B cell (primary cell): Measurements from ENCODE around the gene ATP8B3. TPM values are rescaled to one million over a fixed set of nuclear protein-coding genes. Genes with fewer than 3 reads are reported as not detected.

Experiments
- ATAC-seq: fragments of 200-7000 bp; cut with Tn5 transposase; one replicate; pipeline ENCODE4 v1.10.0; 2021; ENCODE audit warnings: low read depth, mild to moderate bottlenecking, moderate number of reproducible peaks, moderate library complexity
- CTCF ChIA-PET: fragments of 350-600 bp; sonication (Branson Sonifier 250); formaldehyde crosslinking; loops from one replicate; lab custom pipeline; 2021; ENCODE audit warnings: antibody characterized with exemption, inconsistent platforms; lab: Charles Lee
- POLR2A ChIA-PET: fragments of 350-600 bp; sonication (Branson Sonifier 250); formaldehyde crosslinking; loops from one replicate; lab custom pipeline; 2021; ENCODE audit warnings: antibody characterized with exemption; lab: Charles Lee
- DNase-seq: peaks from one replicate; pipeline ENCODE4 v3.0.0; 2013
- H2AFZ ChIP-seq: 2 replicates; pipeline ENCODE4 v1.6.1; 2012; ENCODE audit warnings: mild to moderate bottlenecking, low read depth, low read length; ENCODE audit not compliant: insufficient read depth, poor library complexity, severe bottlenecking
- H3K27ac ChIP-seq, 2 donors: 1 replicate in 1 of 2; 2 replicates in 1 of 2; pipeline ENCODE4 v1.5.1; 2012 to 2013; ENCODE audit warnings: low read length in 2 of 2, mild to moderate bottlenecking in 2 of 2, moderate library complexity in 1 of 2
- H3K27me3 ChIP-seq, 4 experiments: fragments of 200-600 bp in 1 of 4; sonication (generic) in 1 of 4; replicated peaks in 1 of 4; 1 replicate in 2 of 4; 2 replicates in 2 of 4; pipeline versions ENCODE4 v1.6.1 to v1.7.0; 2013 to 2016; ENCODE audit warnings: low read length in 3 of 4, mild to moderate bottlenecking in 2 of 4, mixed read lengths in 1 of 4, moderate library complexity in 1 of 4; ENCODE audit not compliant: insufficient read depth in 4 of 4, control insufficient read depth in 3 of 4; ENCODE audit errors: control extremely low read depth in 1 of 4
- H3K36me3 ChIP-seq, 2 experiments: replicated peaks in 1 of 2; 1 replicate in 1 of 2; 2 replicates in 1 of 2; pipeline versions ENCODE4 v1.6.1 to v1.7.1; 2013; ENCODE audit warnings: low read length in 1 of 2; ENCODE audit not compliant: insufficient read depth in 2 of 2, control insufficient read depth in 1 of 2; ENCODE audit errors: control extremely low read depth in 1 of 2, extremely low read depth in 1 of 2
- H3K4me1 ChIP-seq, 2 donors: fragments of 200-600 bp in 1 of 2; sonication (generic) in 1 of 2; 1 replicate in 1 of 2; 2 replicates in 1 of 2; pipeline versions ENCODE4 v1.5.1 to v1.6.1; 2013 to 2017; ENCODE audit warnings: low read length in 2 of 2; ENCODE audit not compliant: control insufficient read depth in 2 of 2, insufficient read depth in 2 of 2
- H3K4me2 ChIP-seq: replicated peaks from 2 replicates; pipeline ENCODE3; 2012; ENCODE audit warnings: mild to moderate bottlenecking, low read depth, low read length; ENCODE audit not compliant: poor library complexity, severe bottlenecking
- H3K4me3 ChIP-seq, 5 experiments: fragments of 200-600 bp in 1 of 5; sonication (generic) in 1 of 5; 1 replicate in 3 of 5; 2 replicates in 2 of 5; pipeline versions ENCODE4 v1.5.1 to v1.7.0; 2011 to 2016; ENCODE audit warnings: low read length in 4 of 5, mild to moderate bottlenecking in 4 of 5, low read depth in 2 of 5, control low read depth in 1 of 5, moderate library complexity in 1 of 5; ENCODE audit not compliant: insufficient read depth in 1 of 5; ENCODE audit errors: control extremely low read depth in 1 of 5, extremely low read depth in 1 of 5
- H3K79me2 ChIP-seq: fragments of 200-600 bp; sonication (generic); one replicate; pipeline ENCODE4 v1.6.0; 2016; ENCODE audit warnings: low read length; ENCODE audit not compliant: control insufficient read depth, insufficient read depth
- H3K9ac ChIP-seq: fragments of 200-600 bp; sonication (generic); 2 replicates; pipeline ENCODE4 v1.6.1; 2017; ENCODE audit warnings: mild to moderate bottlenecking, low read length, moderate library complexity
- H3K9me3 ChIP-seq, 3 donors: one replicate each; pipeline versions ENCODE4 v1.6.1 to v1.7.1; 2013; ENCODE audit warnings: low read length in 2 of 3; ENCODE audit not compliant: control insufficient read depth in 2 of 3, insufficient read depth in 1 of 3; ENCODE audit errors: control extremely low read depth in 1 of 3
- H4K20me1 ChIP-seq: 2 replicates; pipeline ENCODE4 v1.6.0; 2012; ENCODE audit warnings: mild to moderate bottlenecking, low read length; ENCODE audit not compliant: insufficient read depth, control insufficient read depth, poor library complexity, severe bottlenecking
- H3K27ac Mint-ChIP-seq: one replicate; pipeline ENCODE4 v1.8.0; 2021; ENCODE audit warnings: mixed read lengths
- H3K27me3 Mint-ChIP-seq: one replicate; pipeline ENCODE4 v1.8.0; 2021; ENCODE audit warnings: mixed read lengths
- H3K4me1 Mint-ChIP-seq: one replicate; pipeline ENCODE4 v1.8.0; 2021; ENCODE audit warnings: mixed read lengths
- H3K4me3 Mint-ChIP-seq: one replicate; pipeline ENCODE4 v1.8.0; 2021; ENCODE audit warnings: mixed read lengths
- H3K9me3 Mint-ChIP-seq: one replicate; pipeline ENCODE4 v1.8.0; 2022; ENCODE audit warnings: mixed read lengths; ENCODE audit not compliant: insufficient read depth
- EZH2 ChIP-seq: IDR thresholded peaks from 2 replicates; pipeline ENCODE4 v1.6.1; 2012; ENCODE audit warnings: borderline replicate concordance, low read depth, mild to moderate bottlenecking, moderate library complexity, low read length; ENCODE audit not compliant: insufficient read depth, poor library complexity, severe bottlenecking
- WGBS: methylation state at CpG from one replicate; pipeline ENCODE4 v1.1.5; 2013; ENCODE audit warnings: missing lambda C conversion rate; ENCODE audit not compliant: insufficient coverage; 5-methylcytosine and 5-hydroxymethylcytosine counted together
- intact Hi-C: fragments of 100-400 bp; cut with micrococcal nuclease; formaldehyde crosslinking; loops from one replicate; pipeline ENCODE4 v1.10.0; 2022
- polyA plus RNA-seq: library from polyadenylated mRNA; depleted of rRNA; stranded (reverse); fragments of >200 nt; gene quantifications from 2 replicates; pipeline ENCODE4 v1.2.3, GENCODE V29; 2012
- total RNA-seq, 2 donors: library from RNA; stranded (reverse); fragments of 120-200 nt in 1 of 2; gene quantifications; 1 replicate in 1 of 2; 2 replicates in 1 of 2; pipeline versions ENCODE4 v1.2.3 to v1.2.4, GENCODE V29; 2013 to 2022
- TF ChIP-seq, protein P1 (sequence below): fragments of 200-600 bp; IDR thresholded peaks from one replicate; pipeline ENCODE4 v1.8.0; 2022; ENCODE audit warnings: antibody characterized with exemption, mild to moderate bottlenecking

The ATP8B3 gene
- total and polyA plus RNA-seq, 2 donors (not counting 1 experiment from before 2014, with no cell fraction given), result 0.89 to 5.1 TPM

- Histone ChIP-seq H4K20me1 (peaks cover 40% of the 10 kb centered on the region), H3K9me3 (peaks cover 0 to 5% (median 0%) of the 10 kb centered on the region in 3 donors), H3K27me3 (no peaks in the 10 kb centered on the region), H2AFZ (no peak overlapping the region), H3K79me2 (no peaks in the 10 kb centered on the region), H3K4me1 (peaks cover 9 to 19% of the 10 kb centered on the region in 2 donors), H3K36me3 (peaks cover 0 to 50% of the 10 kb centered on the region in 2 experiments), H3K9ac (no peak overlapping the region), H3K4me3 (no peak overlapping the region), H3K27ac (no peak overlapping the region), H3K4me2 (no peak overlapping the region)
- CTCF ChIA-PET, result no interaction called here
- no peaks in the 10 kb centered on the region for H3K27me3 Mint-ChIP-seq
- H3K27ac Mint-ChIP-seq, result no peak overlapping the region
- POLR2A ChIA-PET, result no interaction called here
- no peak overlapping the region for H3K4me3 Mint-ChIP-seq
- H3K4me1 Mint-ChIP-seq, result peaks cover 12% of the 10 kb centered on the region
- TF ChIP-seq, protein P1, sequence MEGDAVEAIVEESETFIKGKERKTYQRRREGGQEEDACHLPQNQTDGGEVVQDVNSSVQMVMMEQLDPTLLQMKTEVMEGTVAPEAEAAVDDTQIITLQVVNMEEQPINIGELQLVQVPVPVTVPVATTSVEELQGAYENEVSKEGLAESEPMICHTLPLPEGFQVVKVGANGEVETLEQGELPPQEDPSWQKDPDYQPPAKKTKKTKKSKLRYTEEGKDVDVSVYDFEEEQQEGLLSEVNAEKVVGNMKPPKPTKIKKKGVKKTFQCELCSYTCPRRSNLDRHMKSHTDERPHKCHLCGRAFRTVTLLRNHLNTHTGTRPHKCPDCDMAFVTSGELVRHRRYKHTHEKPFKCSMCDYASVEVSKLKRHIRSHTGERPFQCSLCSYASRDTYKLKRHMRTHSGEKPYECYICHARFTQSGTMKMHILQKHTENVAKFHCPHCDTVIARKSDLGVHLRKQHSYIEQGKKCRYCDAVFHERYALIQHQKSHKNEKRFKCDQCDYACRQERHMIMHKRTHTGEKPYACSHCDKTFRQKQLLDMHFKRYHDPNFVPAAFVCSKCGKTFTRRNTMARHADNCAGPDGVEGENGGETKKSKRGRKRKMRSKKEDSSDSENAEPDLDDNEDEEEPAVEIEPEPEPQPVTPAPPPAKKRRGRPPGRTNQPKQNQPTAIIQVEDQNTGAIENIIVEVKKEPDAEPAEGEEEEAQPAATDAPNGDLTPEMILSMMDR, result no peak
- no peak for TF ChIP-seq EZH2
- WGBS, result 98% methylated on average over 57 of the region's 61 CpGs
- no peaks in the 10 kb centered on the region for H3K9me3 Mint-ChIP-seq
- ATAC-seq (no peak), DNase-seq (no peak)
- intact Hi-C loops, result no loop called here
These were observed 3.8 kb upstream of the ATP8B3 start for GRCh38 chr19:1815605-1816529.
